ENCODE results near the gene TMED4. TPM values are rescaled to one million over a fixed set of nuclear protein-coding genes. Genes with fewer than 3 reads are reported as not detected.
A peak's percentile ranks its signal among the peaks of the same experiment; 100 is the strongest.

The TMED4 gene
- total and polyA plus RNA-seq, 10 of the 15 experiments (the other 5 are each of a cell fraction or from before 2014, with no cell fraction given): 20.8 to 71.3 (median 51.0) TPM

DNA sequence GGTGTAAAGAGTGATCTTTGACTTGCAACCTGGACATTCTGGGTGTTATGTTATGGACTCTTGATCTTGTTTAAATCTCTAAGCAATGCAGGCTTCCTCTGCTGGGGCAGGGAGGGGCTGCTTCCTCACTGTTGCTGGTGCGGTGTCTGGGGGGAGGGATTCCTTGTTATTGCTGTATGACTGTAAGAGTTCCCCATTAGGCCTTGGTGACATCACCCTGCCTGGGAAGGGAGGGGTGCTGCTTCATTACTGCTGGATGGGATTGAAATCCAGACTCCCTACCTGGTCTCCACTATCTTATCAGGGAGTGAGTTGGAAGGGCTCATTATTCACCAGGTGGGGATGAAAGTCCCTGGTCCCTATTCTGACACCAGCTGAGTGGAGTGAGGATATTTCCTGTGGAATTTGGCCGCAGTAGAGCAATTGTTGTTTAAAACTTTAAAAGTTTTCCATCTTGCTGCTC lies 33.1 kb upstream of the TMED4 start (continued):
- TF ChIP-seq, protein P1, sequence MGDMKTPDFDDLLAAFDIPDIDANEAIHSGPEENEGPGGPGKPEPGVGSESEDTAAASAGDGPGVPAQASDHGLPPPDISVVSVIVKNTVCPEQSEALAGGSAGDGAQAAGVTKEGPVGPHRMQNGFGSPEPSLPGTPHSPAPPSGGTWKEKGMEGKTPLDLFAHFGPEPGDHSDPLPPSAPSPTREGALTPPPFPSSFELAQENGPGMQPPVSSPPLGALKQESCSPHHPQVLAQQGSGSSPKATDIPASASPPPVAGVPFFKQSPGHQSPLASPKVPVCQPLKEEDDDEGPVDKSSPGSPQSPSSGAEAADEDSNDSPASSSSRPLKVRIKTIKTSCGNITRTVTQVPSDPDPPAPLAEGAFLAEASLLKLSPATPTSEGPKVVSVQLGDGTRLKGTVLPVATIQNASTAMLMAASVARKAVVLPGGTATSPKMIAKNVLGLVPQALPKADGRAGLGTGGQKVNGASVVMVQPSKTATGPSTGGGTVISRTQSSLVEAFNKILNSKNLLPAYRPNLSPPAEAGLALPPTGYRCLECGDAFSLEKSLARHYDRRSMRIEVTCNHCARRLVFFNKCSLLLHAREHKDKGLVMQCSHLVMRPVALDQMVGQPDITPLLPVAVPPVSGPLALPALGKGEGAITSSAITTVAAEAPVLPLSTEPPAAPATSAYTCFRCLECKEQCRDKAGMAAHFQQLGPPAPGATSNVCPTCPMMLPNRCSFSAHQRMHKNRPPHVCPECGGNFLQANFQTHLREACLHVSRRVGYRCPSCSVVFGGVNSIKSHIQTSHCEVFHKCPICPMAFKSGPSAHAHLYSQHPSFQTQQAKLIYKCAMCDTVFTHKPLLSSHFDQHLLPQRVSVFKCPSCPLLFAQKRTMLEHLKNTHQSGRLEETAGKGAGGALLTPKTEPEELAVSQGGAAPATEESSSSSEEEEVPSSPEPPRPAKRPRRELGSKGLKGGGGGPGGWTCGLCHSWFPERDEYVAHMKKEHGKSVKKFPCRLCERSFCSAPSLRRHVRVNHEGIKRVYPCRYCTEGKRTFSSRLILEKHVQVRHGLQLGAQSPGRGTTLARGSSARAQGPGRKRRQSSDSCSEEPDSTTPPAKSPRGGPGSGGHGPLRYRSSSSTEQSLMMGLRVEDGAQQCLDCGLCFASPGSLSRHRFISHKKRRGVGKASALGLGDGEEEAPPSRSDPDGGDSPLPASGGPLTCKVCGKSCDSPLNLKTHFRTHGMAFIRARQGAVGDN (IDR thresholded peaks at IDR 0.05): no peak
- peak; percentile 28; the same call in 1 of the 2 replicates for TF ChIP-seq SPI1 (IDR thresholded peaks at IDR 0.05; ENCODE audit: borderline replicate concordance, insufficient read depth, low read depth, low read length)
- TF ChIP-seq, protein P2, sequence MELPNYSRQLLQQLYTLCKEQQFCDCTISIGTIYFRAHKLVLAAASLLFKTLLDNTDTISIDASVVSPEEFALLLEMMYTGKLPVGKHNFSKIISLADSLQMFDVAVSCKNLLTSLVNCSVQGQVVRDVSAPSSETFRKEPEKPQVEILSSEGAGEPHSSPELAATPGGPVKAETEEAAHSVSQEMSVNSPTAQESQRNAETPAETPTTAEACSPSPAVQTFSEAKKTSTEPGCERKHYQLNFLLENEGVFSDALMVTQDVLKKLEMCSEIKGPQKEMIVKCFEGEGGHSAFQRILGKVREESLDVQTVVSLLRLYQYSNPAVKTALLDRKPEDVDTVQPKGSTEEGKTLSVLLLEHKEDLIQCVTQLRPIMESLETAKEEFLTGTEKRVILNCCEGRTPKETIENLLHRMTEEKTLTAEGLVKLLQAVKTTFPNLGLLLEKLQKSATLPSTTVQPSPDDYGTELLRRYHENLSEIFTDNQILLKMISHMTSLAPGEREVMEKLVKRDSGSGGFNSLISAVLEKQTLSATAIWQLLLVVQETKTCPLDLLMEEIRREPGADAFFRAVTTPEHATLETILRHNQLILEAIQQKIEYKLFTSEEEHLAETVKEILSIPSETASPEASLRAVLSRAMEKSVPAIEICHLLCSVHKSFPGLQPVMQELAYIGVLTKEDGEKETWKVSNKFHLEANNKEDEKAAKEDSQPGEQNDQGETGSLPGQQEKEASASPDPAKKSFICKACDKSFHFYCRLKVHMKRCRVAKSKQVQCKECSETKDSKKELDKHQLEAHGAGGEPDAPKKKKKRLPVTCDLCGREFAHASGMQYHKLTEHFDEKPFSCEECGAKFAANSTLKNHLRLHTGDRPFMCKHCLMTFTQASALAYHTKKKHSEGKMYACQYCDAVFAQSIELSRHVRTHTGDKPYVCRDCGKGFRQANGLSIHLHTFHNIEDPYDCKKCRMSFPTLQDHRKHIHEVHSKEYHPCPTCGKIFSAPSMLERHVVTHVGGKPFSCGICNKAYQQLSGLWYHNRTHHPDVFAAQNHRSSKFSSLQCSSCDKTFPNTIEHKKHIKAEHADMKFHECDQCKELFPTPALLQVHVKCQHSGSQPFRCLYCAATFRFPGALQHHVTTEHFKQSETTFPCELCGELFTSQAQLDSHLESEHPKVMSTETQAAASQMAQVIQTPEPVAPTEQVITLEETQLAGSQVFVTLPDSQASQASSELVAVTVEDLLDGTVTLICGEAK (IDR thresholded peaks at IDR 0.05; ENCODE audit: borderline replicate concordance): no peak
- TF ChIP-seq HCFC1 (IDR thresholded peaks at IDR 0.05; ENCODE audit: low read length): no peak
- TF ChIP-seq RAD51 (IDR thresholded peaks at IDR 0.05): no peak
- no peak for TF ChIP-seq HDGF (IDR thresholded peaks at IDR 0.05)
- TF ChIP-seq BCL11A (IDR thresholded peaks at IDR 0.05; ENCODE audit: low read depth, low read length): 0 out of 2 replicates have a peak, but pooled peaks have one; percentile 18
- TF ChIP-seq NFYB (IDR thresholded peaks at IDR 0.05; ENCODE audit: insufficient read depth, low read depth, low read length): no peak
- TF ChIP-seq YY1 (IDR thresholded peaks at IDR 0.05; ENCODE audit: low read depth, low read length): no peak
- TF ChIP-seq PML (IDR thresholded peaks at IDR 0.05; ENCODE audit: low read length): no peak
- no peak for TF ChIP-seq PAX8 (IDR thresholded peaks at IDR 0.05)
- TF ChIP-seq CBX3 (IDR thresholded peaks at IDR 0.05; ENCODE audit: borderline replicate concordance, low read depth): no peak
- no peak for TF ChIP-seq CHD4 (IDR thresholded peaks at IDR 0.05)
- no peak for TF ChIP-seq ZNF217 (IDR thresholded peaks at IDR 0.05)
- no peak for TF ChIP-seq ZNF24 (IDR thresholded peaks at IDR 0.05)
- TF ChIP-seq SRF (IDR thresholded peaks at IDR 0.05; ENCODE audit: low read depth in 2 of 2, low read length in 2 of 2): peak in 1 of 2 experiments; percentile 40; a peak in 1 of 4 replicates
- TF ChIP-seq CBFB (IDR thresholded peaks at IDR 0.05; ENCODE audit: low read depth): no peak
- TF ChIP-seq, protein P3, sequence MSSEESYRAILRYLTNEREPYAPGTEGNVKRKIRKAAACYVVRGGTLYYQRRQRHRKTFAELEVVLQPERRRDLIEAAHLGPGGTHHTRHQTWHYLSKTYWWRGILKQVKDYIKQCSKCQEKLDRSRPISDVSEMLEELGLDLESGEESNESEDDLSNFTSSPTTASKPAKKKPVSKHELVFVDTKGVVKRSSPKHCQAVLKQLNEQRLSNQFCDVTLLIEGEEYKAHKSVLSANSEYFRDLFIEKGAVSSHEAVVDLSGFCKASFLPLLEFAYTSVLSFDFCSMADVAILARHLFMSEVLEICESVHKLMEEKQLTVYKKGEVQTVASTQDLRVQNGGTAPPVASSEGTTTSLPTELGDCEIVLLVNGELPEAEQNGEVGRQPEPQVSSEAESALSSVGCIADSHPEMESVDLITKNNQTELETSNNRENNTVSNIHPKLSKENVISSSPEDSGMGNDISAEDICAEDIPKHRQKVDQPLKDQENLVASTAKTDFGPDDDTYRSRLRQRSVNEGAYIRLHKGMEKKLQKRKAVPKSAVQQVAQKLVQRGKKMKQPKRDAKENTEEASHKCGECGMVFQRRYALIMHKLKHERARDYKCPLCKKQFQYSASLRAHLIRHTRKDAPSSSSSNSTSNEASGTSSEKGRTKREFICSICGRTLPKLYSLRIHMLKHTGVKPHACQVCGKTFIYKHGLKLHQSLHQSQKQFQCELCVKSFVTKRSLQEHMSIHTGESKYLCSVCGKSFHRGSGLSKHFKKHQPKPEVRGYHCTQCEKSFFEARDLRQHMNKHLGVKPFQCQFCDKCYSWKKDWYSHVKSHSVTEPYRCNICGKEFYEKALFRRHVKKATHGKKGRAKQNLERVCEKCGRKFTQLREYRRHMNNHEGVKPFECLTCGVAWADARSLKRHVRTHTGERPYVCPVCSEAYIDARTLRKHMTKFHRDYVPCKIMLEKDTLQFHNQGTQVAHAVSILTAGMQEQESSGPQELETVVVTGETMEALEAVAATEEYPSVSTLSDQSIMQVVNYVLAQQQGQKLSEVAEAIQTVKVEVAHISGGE (CRISPR knock-in tag; IDR thresholded peaks at IDR 0.05): no peak
- no peak for TF ChIP-seq IRF4 (IDR thresholded peaks at IDR 0.05; ENCODE audit: low read depth, low read length)
- TF ChIP-seq SUZ12 (IDR thresholded peaks at IDR 0.05; ENCODE audit: unreplicated experiment): no peak
- no peak for TF ChIP-seq STAT3 (IDR thresholded peaks at IDR 0.05; ENCODE audit: low read depth, low read length)
